NCI-H2196 (cell line): ENCODE measurements around the gene CHCHD10.
A peak's percentile ranks its signal among the peaks of the same experiment; 100 is the strongest.
"Not testable (repeated sequence)": the region's sequence is repeated elsewhere in the genome, so short reads cannot be mapped to it uniquely, and the experiment has no call there.

ENCODE experiments used
- DNase-seq: peaks from one replicate; lab custom pipeline; 2025; ENCODE audit not compliant: unreplicated experiment; lab: John Stamatoyannopoulos, UW

The CHCHD10 gene

GRCh38 chr22:23751441-23751996, 16.3 kb downstream of the CHCHD10 start:
- no peak for DNase-seq

GRCh38 chr22:23750714-23751440, 16.9 kb downstream of the CHCHD10 start, which contains the start of gene ZNF70:
Gene ZNF70, minus strand, starts transcription at chr22:23751112. Its CDS starts 5,972 bp downstream, at chr22:23745140.
- peak; percentile 82 for DNase-seq

DNA sequence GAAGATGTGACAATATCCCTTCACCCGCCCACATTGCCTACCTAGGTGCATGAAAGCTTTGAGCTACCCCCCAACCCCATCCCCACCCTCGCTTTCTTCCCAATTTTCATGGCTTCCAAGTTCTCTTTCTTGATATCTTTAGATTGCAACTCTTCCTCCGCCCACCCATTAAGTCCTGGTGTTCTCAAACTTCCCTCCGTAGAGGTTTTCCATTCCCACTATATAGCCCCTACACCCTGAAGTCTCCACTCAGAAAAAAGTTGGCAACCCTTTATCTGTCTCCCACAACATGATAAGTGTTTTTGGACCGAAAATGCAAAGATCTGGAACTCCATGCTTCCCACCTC, 17.4 kb downstream of the CHCHD10 start:
- DNase-seq: no peak

- DNase-seq: no peak
Measured at GRCh38 chr22:23749841-23750301, 17.9 kb downstream of the CHCHD10 start.

- no peak for DNase-seq
Measured at GRCh38 chr22:23745791-23746190, 22.0 kb downstream of the CHCHD10 start.

GRCh38 chr22:23744485-23744884, 23.3 kb downstream of the CHCHD10 start:
- no peak for DNase-seq

DNA sequence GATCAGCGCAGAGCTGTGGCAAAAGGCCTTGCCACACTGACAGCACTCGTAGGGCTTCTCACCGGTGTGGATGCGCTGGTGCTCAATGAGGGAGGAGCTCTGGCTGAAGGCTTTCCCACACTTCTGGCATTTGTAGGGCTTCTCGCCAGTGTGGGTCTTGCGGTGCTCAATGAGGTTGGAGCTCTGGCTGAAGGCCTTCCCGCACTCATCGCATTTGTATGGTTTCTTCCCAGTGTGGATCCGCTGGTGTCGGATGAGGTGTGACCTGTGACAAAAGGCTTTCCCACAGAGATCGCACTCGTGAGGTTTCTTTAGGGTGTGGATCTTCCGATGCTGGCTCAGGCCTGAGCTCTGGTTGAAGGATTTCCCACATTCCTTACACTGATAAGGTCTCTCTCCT, 23.8 kb downstream of the CHCHD10 start:
- no peak for DNase-seq

DNA sequence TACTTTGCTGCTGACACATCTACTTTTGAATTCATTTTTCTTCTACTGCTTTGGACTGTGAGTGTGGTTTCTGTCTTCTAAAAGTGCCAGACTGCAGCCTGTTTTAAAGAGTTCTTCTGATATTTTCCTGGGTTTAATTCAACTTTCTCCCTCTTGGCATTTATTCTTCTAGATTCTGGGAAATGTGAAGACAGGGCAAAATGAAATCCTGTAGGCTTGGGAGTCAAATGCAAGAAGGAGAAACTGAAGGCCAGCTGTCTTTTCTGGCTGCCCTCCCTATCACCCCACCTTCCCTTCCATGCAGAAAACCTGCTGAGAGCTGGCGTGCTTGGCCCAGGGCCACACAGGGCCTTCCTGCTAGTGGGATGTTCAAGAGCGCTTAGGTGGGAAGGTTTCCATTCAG, 24.5 kb downstream of the CHCHD10 start:
- DNase-seq: no peak

- DNase-seq: no peak
Measured at GRCh38 chr22:23742505-23743264, 25.1 kb downstream of the CHCHD10 start.

DNA sequence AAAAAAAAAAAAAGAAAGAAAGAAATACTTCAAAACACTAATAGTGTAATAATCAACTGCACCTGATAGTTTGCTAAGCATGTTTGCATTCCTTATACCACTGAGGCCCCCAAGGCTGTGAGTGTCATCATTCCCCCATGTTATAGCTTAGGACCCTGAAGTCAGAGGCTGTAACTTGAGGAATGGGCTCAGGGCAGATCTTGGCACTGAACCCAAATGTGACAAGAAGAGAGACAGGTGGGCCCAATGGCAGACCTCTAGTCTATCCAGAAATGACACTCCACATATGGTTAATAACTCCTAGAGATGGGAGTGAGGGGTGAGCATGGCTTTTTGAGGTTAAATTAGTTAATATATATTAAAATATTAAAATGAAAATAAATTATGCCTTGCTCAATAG, 30.1 kb downstream of the CHCHD10 start:
- no peak for DNase-seq

- not testable (repeated sequence) for DNase-seq
Measured at GRCh38 chr22:23728108-23728507, 39.7 kb downstream of the CHCHD10 start.

- no peak for DNase-seq
Measured at GRCh38 chr22:23722724-23723123, 45.0 kb downstream of the CHCHD10 start.

GRCh38 chr22:23722160-23722559, 45.6 kb downstream of the CHCHD10 start:
- DNase-seq: no peak

- DNase-seq: no peak
Measured at GRCh38 chr22:23720855-23721254, 46.9 kb downstream of the CHCHD10 start.

DNA sequence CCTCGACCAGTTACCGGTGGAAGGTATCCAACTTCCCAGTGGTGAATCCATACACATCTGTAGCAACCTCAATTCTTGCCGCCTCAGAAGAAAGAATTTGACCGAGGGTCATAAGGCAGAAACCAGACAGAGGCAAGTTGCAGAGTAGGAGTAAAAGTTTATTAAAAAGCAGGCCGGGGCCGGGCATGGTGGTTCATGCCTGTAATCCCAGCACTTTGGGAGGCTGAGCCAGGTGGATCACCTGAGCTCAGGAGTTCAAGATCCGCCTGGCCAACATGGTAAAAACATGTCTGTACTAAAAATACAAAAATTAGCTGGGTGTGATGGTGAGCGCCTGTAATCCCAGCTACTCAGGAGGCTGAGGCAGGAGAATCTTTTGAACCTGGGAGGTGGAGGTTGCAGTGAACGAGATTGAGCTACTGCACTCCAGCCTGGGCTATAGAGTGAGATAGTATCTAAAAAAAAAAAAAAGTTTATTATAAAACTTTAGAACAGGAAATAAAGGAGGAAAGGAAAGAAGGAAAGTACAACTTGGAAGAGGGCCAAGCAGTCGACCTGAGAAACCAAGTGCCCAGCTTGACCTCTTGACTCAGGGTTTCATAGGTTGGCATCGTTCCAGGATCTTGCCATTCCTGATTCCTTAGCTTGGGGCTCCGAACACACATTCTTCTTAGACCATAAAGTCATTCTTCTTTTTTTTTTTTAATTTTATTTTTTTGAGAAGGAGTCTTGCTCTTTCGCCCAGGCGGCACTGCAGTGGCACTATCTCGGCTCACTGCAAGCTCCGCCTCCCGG, 49.2 kb downstream of the CHCHD10 start:
- DNase-seq: peak; percentile 0

DNA sequence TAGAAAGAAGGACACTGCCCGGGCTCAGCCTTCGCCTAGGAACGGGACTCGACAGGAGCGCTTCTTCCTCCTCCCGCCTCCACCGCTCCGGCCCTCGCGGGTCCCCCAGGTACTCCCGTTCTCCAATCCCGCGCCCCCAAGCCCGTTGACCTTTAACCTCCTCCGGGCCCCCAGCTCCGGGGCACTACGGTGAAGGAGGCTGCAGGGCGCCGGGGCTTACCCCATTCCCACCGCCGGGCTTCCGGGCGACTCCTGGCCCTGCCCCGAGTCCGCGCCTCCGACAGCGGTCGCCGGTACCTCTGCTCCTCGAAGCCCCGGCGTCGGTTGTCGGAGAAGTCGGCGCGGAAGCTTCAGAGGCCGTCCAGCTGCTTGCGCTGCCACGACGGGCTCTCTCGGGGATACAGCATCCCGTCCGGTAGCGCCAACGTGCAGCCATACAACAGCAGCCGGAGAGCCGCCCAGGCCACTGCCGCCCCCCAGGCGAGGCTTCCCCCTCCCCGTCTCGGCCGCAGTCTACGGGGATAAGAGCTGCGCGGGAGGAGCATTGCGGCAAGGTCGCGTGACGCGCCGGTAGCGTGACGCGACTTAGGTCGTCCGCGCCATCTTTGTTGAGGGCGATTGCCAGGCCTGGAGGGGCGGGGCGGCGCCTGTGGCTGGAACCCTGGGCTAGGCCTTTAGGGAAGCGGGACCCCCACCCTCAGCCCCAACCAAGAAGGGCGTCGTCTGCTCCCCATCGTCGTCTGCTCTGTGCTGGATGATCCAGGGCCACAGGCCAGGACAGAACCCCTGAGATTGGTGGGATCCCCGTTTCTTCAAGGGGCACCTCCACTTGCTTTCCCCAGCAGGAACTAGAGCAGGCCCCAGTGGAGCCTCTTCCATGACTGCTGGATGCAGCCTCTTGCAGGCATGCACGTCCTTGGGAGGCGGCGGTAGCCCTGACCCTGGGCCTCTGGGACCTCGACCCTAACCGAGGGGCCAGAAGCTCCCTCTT, 50.7 kb downstream of the CHCHD10 start:
- peak; percentile 73 for DNase-seq
